ENCODE measurements around the gene AKR1C2. TPM values are rescaled to one million over a fixed set of nuclear protein-coding genes. Genes with fewer than 3 reads are reported as not detected.
"Not testable (repeated sequence)": the region's sequence is repeated elsewhere in the genome, so short reads cannot be mapped to it uniquely, and the experiment has no call there.

The AKR1C2 gene
- total RNA-seq, 3 donors from 2014 or later (not counting 1 experiment from before 2014, with no cell fraction given) = not detected

DNA sequence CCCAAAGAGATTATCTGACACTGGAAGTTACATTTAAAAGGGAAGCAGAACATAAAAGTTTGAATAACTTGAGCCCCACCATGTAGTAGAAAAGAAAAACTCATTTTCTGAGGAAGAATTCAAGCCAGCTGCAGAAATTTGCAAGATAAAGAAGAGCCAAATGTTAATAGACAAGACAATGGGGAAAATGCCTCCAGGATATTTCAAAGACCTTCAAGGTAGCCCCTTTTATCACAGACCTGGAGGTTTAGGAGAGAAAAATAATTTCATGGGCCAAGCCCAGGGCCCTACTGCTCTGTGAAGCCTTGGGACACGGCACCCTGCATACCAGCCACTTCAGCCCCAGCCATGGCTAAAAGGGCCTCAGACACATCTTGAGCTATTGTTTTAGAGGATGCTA lies 58.8 kb downstream of the AKR1C2 start:
- DNase-seq (no peak), ATAC-seq (no peak)
- Histone ChIP-seq H3K9me3 (ENCODE audit: control insufficient read depth, insufficient read depth, low read length) (no peaks in the 10 kb centered on the region), H3K36me3 (ENCODE audit: control insufficient read depth, insufficient read depth, low read length) (no peaks in the 10 kb centered on the region), H3K4me3 (ENCODE audit: low read length) (no peak overlapping the region), H3K27ac (ENCODE audit: low read length) (no peak overlapping the region), H3K4me1 (ENCODE audit: control insufficient read depth, insufficient read depth, low read length) (no peaks in the 10 kb centered on the region), H3K27me3 (ENCODE audit: control insufficient read depth, insufficient read depth, low read length) (no peaks in the 10 kb centered on the region)
- no peak overlapping the region for H3K4me3 Mint-ChIP-seq
- TF ChIP-seq, protein P1, sequence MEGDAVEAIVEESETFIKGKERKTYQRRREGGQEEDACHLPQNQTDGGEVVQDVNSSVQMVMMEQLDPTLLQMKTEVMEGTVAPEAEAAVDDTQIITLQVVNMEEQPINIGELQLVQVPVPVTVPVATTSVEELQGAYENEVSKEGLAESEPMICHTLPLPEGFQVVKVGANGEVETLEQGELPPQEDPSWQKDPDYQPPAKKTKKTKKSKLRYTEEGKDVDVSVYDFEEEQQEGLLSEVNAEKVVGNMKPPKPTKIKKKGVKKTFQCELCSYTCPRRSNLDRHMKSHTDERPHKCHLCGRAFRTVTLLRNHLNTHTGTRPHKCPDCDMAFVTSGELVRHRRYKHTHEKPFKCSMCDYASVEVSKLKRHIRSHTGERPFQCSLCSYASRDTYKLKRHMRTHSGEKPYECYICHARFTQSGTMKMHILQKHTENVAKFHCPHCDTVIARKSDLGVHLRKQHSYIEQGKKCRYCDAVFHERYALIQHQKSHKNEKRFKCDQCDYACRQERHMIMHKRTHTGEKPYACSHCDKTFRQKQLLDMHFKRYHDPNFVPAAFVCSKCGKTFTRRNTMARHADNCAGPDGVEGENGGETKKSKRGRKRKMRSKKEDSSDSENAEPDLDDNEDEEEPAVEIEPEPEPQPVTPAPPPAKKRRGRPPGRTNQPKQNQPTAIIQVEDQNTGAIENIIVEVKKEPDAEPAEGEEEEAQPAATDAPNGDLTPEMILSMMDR (IDR thresholded peaks at IDR 0.05) = no peak
- H3K27ac Mint-ChIP-seq = no peak overlapping the region
- intact Hi-C loops (cut with micrococcal nuclease) = no loop called here
- no peaks in the 10 kb centered on the region for H3K36me3 Mint-ChIP-seq
- peaks cover 0 to 14% of the 10 kb centered on the region in 2 donors for H3K27me3 Mint-ChIP-seq (ENCODE audit: low read depth in 2 of 2)
- peaks cover 4% of the 10 kb centered on the region in 2 donors for H3K4me1 Mint-ChIP-seq
- 80% methylated on average over 1 of the region's 1 CpG for WGBS (ENCODE audit: insufficient coverage)
- no peaks in the 10 kb centered on the region for H3K9me3 Mint-ChIP-seq

DNA sequence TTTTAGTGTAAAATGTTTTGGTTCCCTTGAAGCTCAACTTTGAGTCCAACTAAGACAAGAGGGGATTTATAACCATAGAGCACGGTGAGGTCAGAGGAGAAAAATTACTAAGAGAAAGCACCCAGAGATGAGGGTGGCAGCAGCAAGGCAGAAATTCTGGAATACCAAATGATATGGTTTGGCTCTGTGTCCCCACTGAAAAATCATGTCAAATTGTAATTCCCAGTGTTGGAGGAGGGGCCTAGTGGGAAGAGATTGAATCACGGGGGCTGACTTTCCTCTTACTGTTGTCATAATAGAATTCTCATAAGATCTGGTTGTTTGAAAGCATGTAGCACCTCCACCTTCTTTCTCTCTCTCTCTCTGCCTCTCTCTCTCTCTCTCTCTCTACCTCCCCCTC lies 59.8 kb downstream of the AKR1C2 start:
- intact Hi-C loops (cut with micrococcal nuclease) = no loop called here
- Mint-ChIP-seq H3K27ac (no peak overlapping the region), H3K4me1 (peaks cover 6 to 7% of the 10 kb centered on the region in 2 donors), H3K36me3 (no peaks in the 10 kb centered on the region), H3K4me3 (no peak overlapping the region), H3K9me3 (no peaks in the 10 kb centered on the region), H3K27me3 (ENCODE audit: low read depth in 2 of 2) (peaks cover 0 to 9% of the 10 kb centered on the region in 2 donors)
- no peak for ATAC-seq
- Histone ChIP-seq H3K4me1 (ENCODE audit: control insufficient read depth, insufficient read depth, low read length) (no peaks in the 10 kb centered on the region), H3K4me3 (ENCODE audit: low read length) (no peak overlapping the region), H3K27ac (ENCODE audit: low read length) (no peak overlapping the region), H3K36me3 (ENCODE audit: control insufficient read depth, insufficient read depth, low read length) (no peaks in the 10 kb centered on the region), H3K27me3 (ENCODE audit: control insufficient read depth, insufficient read depth, low read length) (no peaks in the 10 kb centered on the region), H3K9me3 (ENCODE audit: control insufficient read depth, insufficient read depth, low read length) (no peaks in the 10 kb centered on the region)
- DNase-seq = no peak
- 96% methylated on average over 2 of the region's 2 CpGs for WGBS (ENCODE audit: insufficient coverage)
- TF ChIP-seq, protein P1 (IDR thresholded peaks at IDR 0.05) = no peak

DNA sequence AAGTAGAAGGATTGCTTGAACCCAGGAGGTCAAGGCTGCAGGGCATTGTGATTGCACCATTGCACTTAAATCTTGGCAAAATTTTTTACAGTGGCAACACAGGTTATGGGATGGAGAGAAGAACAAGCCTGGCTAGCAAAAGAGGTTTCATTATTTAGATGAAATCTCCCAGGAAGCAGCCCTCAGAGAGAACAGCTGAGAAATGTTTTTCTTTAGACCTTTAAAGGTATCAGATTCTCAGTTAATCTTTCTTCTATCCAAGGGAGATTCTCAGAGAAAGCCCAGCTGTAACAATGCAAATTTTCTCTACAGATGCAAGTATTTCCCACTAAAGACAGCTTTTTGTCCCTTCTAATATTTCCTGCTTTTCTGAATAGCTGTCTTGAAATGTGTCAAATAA lies 60.2 kb downstream of the AKR1C2 start:
- H3K36me3 Mint-ChIP-seq; H3K4me1 ChIP-seq (ENCODE audit: control insufficient read depth, insufficient read depth, low read length); H3K4me3 Mint-ChIP-seq; H3K27me3 Mint-ChIP-seq (ENCODE audit: low read depth in 2 of 2); H3K27ac ChIP-seq (ENCODE audit: low read length); H3K27me3 ChIP-seq (ENCODE audit: control insufficient read depth, insufficient read depth, low read length); ATAC-seq; H3K4me1 Mint-ChIP-seq; DNase-seq; H3K36me3 ChIP-seq (ENCODE audit: control insufficient read depth, insufficient read depth, low read length); H3K4me3 ChIP-seq (ENCODE audit: low read length); intact Hi-C loops (cut with micrococcal nuclease); H3K9me3 ChIP-seq (ENCODE audit: control insufficient read depth, insufficient read depth, low read length); H3K9me3 Mint-ChIP-seq; H3K27ac Mint-ChIP-seq: not testable (repeated sequence)

DNA sequence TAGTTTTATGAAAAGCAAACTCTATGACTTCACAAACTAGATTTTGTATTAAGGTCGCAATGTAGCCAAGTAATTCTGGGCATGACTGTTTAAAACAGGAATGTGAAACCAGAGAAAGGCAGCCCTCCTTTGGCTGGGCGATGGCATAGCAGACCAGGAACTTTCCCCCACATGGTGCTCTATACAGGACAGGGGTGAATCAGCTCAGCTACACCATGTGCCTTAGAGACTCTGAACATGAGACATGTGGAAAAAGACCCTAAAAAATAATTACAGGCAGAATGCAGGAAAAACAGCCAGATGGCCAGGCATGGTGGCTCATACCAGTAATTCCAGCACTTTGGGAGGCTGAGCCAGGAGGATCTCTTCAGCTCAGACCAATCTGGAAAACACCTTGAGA lies 60.7 kb downstream of the AKR1C2 start:
- 80% methylated on average over 2 of the region's 2 CpGs for WGBS (ENCODE audit: insufficient coverage)
- H3K27me3 ChIP-seq (ENCODE audit: control insufficient read depth, insufficient read depth, low read length); H3K27ac Mint-ChIP-seq; H3K27me3 Mint-ChIP-seq (ENCODE audit: low read depth in 2 of 2); H3K9me3 ChIP-seq (ENCODE audit: control insufficient read depth, insufficient read depth, low read length); H3K4me3 ChIP-seq (ENCODE audit: low read length); H3K4me1 ChIP-seq (ENCODE audit: control insufficient read depth, insufficient read depth, low read length); H3K9me3 Mint-ChIP-seq; DNase-seq; H3K4me1 Mint-ChIP-seq; H3K36me3 ChIP-seq (ENCODE audit: control insufficient read depth, insufficient read depth, low read length); H3K4me3 Mint-ChIP-seq; H3K27ac ChIP-seq (ENCODE audit: low read length); H3K36me3 Mint-ChIP-seq; intact Hi-C loops (cut with micrococcal nuclease); ATAC-seq: not testable (repeated sequence)

Data from natural killer cell (primary cell).